ENCODE data around the gene RET. TPM values are rescaled to one million over a fixed set of nuclear protein-coding genes. Genes with fewer than 3 reads are reported as not detected.
A peak's percentile ranks its signal among the peaks of the same experiment; 100 is the strongest.

RET gene
- total RNA-seq, 6 donors from 2014 or later: 0.11 to 0.98 (median 0.30) TPM; not detected in 1

- no peaks in the 10 kb centered on the region for H3K36me3 ChIP-seq
- no peaks in the 10 kb centered on the region for H3K27me3 ChIP-seq
- no peak for TF ChIP-seq POLR2A (IDR thresholded peaks at IDR 0.05)
- no peak for TF ChIP-seq CTCF (IDR thresholded peaks at IDR 0.05)
- TF ChIP-seq POLR2AphosphoS5 (IDR thresholded peaks at IDR 0.05): no peak
- TF ChIP-seq EP300 (IDR thresholded peaks at IDR 0.05): no peak
- H3K9me3 ChIP-seq: no peaks in the 10 kb centered on the region
- no peak for ATAC-seq (ENCODE audit: low FRiP score in 2 of 2)
- no peak overlapping the region for H3K27ac ChIP-seq
- WGBS, 2 donors: 77 to 93% methylated on average over 11 to 14 of the region's 14 CpGs
- no peak overlapping the region for H3K4me3 ChIP-seq
- H3K4me1 ChIP-seq: no peaks in the 10 kb centered on the region
- DNase-seq: peak in 1 of 2 donors; percentile 12
Observed at GRCh38 chr10:43044961-43045621, 31.8 kb upstream of the RET start.

GRCh38 chr10:43045631-43046287 is 31.1 kb upstream of the RET start:
- WGBS, 2 donors: 76 to 81% methylated on average over 7 to 9 of the region's 11 CpGs
- DNase-seq: peak in 1 of 2 donors; percentile 10
- Histone ChIP-seq H3K4me3 (no peak overlapping the region), H3K9me3 (no peaks in the 10 kb centered on the region), H3K27ac (no peak overlapping the region), H3K4me1 (no peaks in the 10 kb centered on the region), H3K27me3 (no peaks in the 10 kb centered on the region), H3K36me3 (no peaks in the 10 kb centered on the region)
- TF ChIP-seq CTCF (IDR thresholded peaks at IDR 0.05): no peak
- no peak for TF ChIP-seq EP300 (IDR thresholded peaks at IDR 0.05)
- TF ChIP-seq POLR2A (IDR thresholded peaks at IDR 0.05): no peak
- no peak for TF ChIP-seq POLR2AphosphoS5 (IDR thresholded peaks at IDR 0.05)
- ATAC-seq (ENCODE audit: low FRiP score in 2 of 2): no peak

- no peak for ATAC-seq (ENCODE audit: low FRiP score in 2 of 2)
- TF ChIP-seq POLR2A (IDR thresholded peaks at IDR 0.05): no peak
- TF ChIP-seq EP300 (IDR thresholded peaks at IDR 0.05): no peak
- TF ChIP-seq POLR2AphosphoS5 (IDR thresholded peaks at IDR 0.05): no peak
- TF ChIP-seq CTCF (IDR thresholded peaks at IDR 0.05): no peak
- no peaks in the 10 kb centered on the region for H3K4me1 ChIP-seq
- no peaks in the 10 kb centered on the region for H3K36me3 ChIP-seq
- H3K27me3 ChIP-seq: no peaks in the 10 kb centered on the region
- DNase-seq: peak in 1 of 2 donors; percentile 17
- WGBS, 2 donors: 79 to 90% methylated on average over 4 to 14 of the region's 14 CpGs
- H3K9me3 ChIP-seq: no peaks in the 10 kb centered on the region
- H3K4me3 ChIP-seq: no peak overlapping the region
- no peak overlapping the region for H3K27ac ChIP-seq
Observed at GRCh38 chr10:43046288-43046991, 30.4 kb upstream of the RET start.

GRCh38 chr10:43047288-43047970 is 29.4 kb upstream of the RET start:
- no peaks in the 10 kb centered on the region for H3K9me3 ChIP-seq
- no peak overlapping the region for H3K27ac ChIP-seq
- TF ChIP-seq EP300 (IDR thresholded peaks at IDR 0.05) (no peak), POLR2AphosphoS5 (IDR thresholded peaks at IDR 0.05) (no peak), POLR2A (IDR thresholded peaks at IDR 0.05) (no peak), CTCF (IDR thresholded peaks at IDR 0.05) (no peak)
- no peaks in the 10 kb centered on the region for H3K36me3 ChIP-seq
- 82 to 87% methylated on average over 8 of the region's 8 CpGs for WGBS, 2 donors
- peak in 1 of 2 donors; percentile 14 for DNase-seq
- H3K4me3 ChIP-seq: no peak overlapping the region
- H3K27me3 ChIP-seq: no peaks in the 10 kb centered on the region
- ATAC-seq (ENCODE audit: low FRiP score in 2 of 2): no peak
- H3K4me1 ChIP-seq: no peaks in the 10 kb centered on the region
